HG03378 (cell line): ENCODE data around the gene KCNQ1.

Source experiments
- ATAC-seq: cut with Tn5 transposase; IDR thresholded peaks from one replicate; pipeline ENCODE4 v1.9.1; 2021; ENCODE audit warnings: mild to moderate bottlenecking, moderate library complexity; ENCODE audit not compliant: unreplicated experiment

The KCNQ1 gene

GRCh38 chr11:2828585-2829330 is 383.9 kb downstream of the KCNQ1 start:
- ATAC-seq = no peak

- ATAC-seq = no peak
These were observed 385.4 kb downstream of the KCNQ1 start for GRCh38 chr11:2830030-2830812.

- ATAC-seq = no peak
These were observed 386.1 kb downstream of the KCNQ1 start for GRCh38 chr11:2830886-2831285.

- no peak for ATAC-seq
These were observed 387.1 kb downstream of the KCNQ1 start for GRCh38 chr11:2831781-2832532.

- no peak for ATAC-seq
These were observed 387.8 kb downstream of the KCNQ1 start for GRCh38 chr11:2832533-2833020.

- ATAC-seq = no peak
These were observed 388.4 kb downstream of the KCNQ1 start for GRCh38 chr11:2833051-2833715.

GRCh38 chr11:2833716-2834502 is 389.1 kb downstream of the KCNQ1 start:
- no peak for ATAC-seq

GRCh38 chr11:2834503-2835273 is 389.9 kb downstream of the KCNQ1 start:
- ATAC-seq = no peak

- ATAC-seq = no peak
These were observed 390.5 kb downstream of the KCNQ1 start for GRCh38 chr11:2835296-2835695.

- ATAC-seq = no peak
These were observed 390.9 kb downstream of the KCNQ1 start for GRCh38 chr11:2835751-2836150.

GRCh38 chr11:2836315-2837095 is 391.7 kb downstream of the KCNQ1 start:
- no peak for ATAC-seq

GRCh38 chr11:2837096-2837601 is 392.3 kb downstream of the KCNQ1 start:
- ATAC-seq = no peak

GRCh38 chr11:2837651-2838050 is 392.8 kb downstream of the KCNQ1 start:
- no peak for ATAC-seq

- no peak for ATAC-seq
These were observed 393.3 kb downstream of the KCNQ1 start for GRCh38 chr11:2838091-2838490.

GRCh38 chr11:2838676-2839294 is 394.0 kb downstream of the KCNQ1 start:
- no peak for ATAC-seq

GRCh38 chr11:2839395-2839943 is 394.7 kb downstream of the KCNQ1 start:
- no peak for ATAC-seq

GRCh38 chr11:2841411-2842190 is 396.8 kb downstream of the KCNQ1 start:
- no peak for ATAC-seq
